CD14-positive monocyte (primary cell): ENCODE results near the gene HMGN3. TPM values are rescaled to one million over a fixed set of nuclear protein-coding genes. Genes with fewer than 3 reads are reported as not detected.

Source experiments
- DNase-seq, 3 donors: peaks; one replicate each; pipeline ENCODE4 v3.0.0-alpha.2; 2011 to 2022
- H2AFZ ChIP-seq: 2 replicates; pipeline ENCODE4 v1.6.0; 2012; ENCODE audit warnings: mild to moderate bottlenecking, low read depth, low read length, inconsistent platforms; ENCODE audit not compliant: insufficient read depth, poor library complexity, severe bottlenecking
- H3K27ac ChIP-seq, 2 donors: 1 replicate in 1 of 2; 2 replicates in 1 of 2; pipeline ENCODE4 v1.5.1; 2012 to 2013; ENCODE audit warnings: low read length in 2 of 2, control low read depth in 1 of 2, inconsistent platforms in 1 of 2, low read depth in 1 of 2, mild to moderate bottlenecking in 1 of 2
- H3K27me3 ChIP-seq, 2 donors: one replicate each; pipeline versions ENCODE4 v1.6.0 to v1.6.1; 2011 to 2013; ENCODE audit warnings: low read length in 2 of 2; ENCODE audit not compliant: control insufficient read depth in 2 of 2, insufficient read depth in 2 of 2
- H3K36me3 ChIP-seq, 2 donors: replicated peaks in 1 of 2; 1 replicate in 1 of 2; 2 replicates in 1 of 2; pipeline versions ENCODE4 v1.5.1 to v1.6.1; 2012 to 2013; ENCODE audit warnings: low read length in 2 of 2, control low read depth in 1 of 2, inconsistent platforms in 1 of 2, mild to moderate bottlenecking in 1 of 2; ENCODE audit not compliant: insufficient read depth in 2 of 2, control insufficient read depth in 1 of 2
- H3K4me1 ChIP-seq, 2 donors: 1 replicate in 1 of 2; 2 replicates in 1 of 2; pipeline versions ENCODE4 v1.5.1 to v1.6.1; 2012 to 2013; ENCODE audit warnings: low read length in 2 of 2, control low read depth in 1 of 2, inconsistent platforms in 1 of 2, mild to moderate bottlenecking in 1 of 2, moderate library complexity in 1 of 2; ENCODE audit not compliant: insufficient read depth in 2 of 2, control insufficient read depth in 1 of 2
- H3K4me2 ChIP-seq: replicated peaks from 2 replicates; pipeline ENCODE3; 2012; ENCODE audit warnings: low read length, moderate library complexity, mild to moderate bottlenecking; ENCODE audit not compliant: poor library complexity, severe bottlenecking; ENCODE audit errors: extremely low read depth
- H3K4me3 ChIP-seq, 3 experiments: fragments of 200-600 bp in 1 of 3; sonication (generic) in 1 of 3; replicated peaks in 1 of 3; 1 replicate in 2 of 3; 2 replicates in 1 of 3; pipeline ENCODE4 v1.5.1; 2011 to 2013; ENCODE audit warnings: low read length in 3 of 3, mild to moderate bottlenecking in 3 of 3, control low read depth in 2 of 3, low read depth in 2 of 3, inconsistent platforms in 1 of 3, moderate library complexity in 1 of 3
- H3K79me2 ChIP-seq: 2 replicates; pipeline ENCODE4 v1.6.0; 2012; ENCODE audit warnings: mild to moderate bottlenecking, control low read depth, inconsistent platforms, low read length, moderate library complexity; ENCODE audit not compliant: insufficient read depth
- H3K9ac ChIP-seq: 2 replicates; pipeline ENCODE4 v1.6.0; 2017; ENCODE audit warnings: low read length, mild to moderate bottlenecking; ENCODE audit not compliant: insufficient read depth, poor library complexity, severe bottlenecking
- H3K9me3 ChIP-seq, 2 donors: replicated peaks in 1 of 2; 1 replicate in 1 of 2; 2 replicates in 1 of 2; pipeline versions ENCODE4 v1.5.1 to v1.6.1; 2012 to 2013; ENCODE audit warnings: low read length in 2 of 2, control low read depth in 1 of 2; ENCODE audit not compliant: control insufficient read depth in 1 of 2, insufficient read depth in 1 of 2
- H4K20me1 ChIP-seq: 2 replicates; pipeline ENCODE4 v1.6.0; 2012; ENCODE audit warnings: mild to moderate bottlenecking, low read length, control low read depth, moderate library complexity; ENCODE audit not compliant: insufficient read depth
- H3K27ac Mint-ChIP-seq, 7 donors: one replicate each; pipeline ENCODE4 v1.8.0; 2020; ENCODE audit warnings: mild to moderate bottlenecking in 7 of 7, mixed read lengths in 7 of 7, moderate library complexity in 6 of 7, inconsistent platforms in 2 of 7
- H3K27me3 Mint-ChIP-seq, 3 donors: one replicate each; pipeline ENCODE4 v1.8.0; 2021 to 2022; ENCODE audit warnings: low read depth in 3 of 3, mild to moderate bottlenecking in 3 of 3, mixed read lengths in 3 of 3, moderate library complexity in 3 of 3, inconsistent platforms in 1 of 3
- H3K36me3 Mint-ChIP-seq, 2 donors: one replicate each; pipeline ENCODE4 v1.8.0; 2020; ENCODE audit warnings: mixed read lengths in 2 of 2, inconsistent platforms in 1 of 2, mild to moderate bottlenecking in 1 of 2
- H3K4me1 Mint-ChIP-seq: one replicate; pipeline ENCODE4 v1.8.0; 2020; ENCODE audit warnings: mild to moderate bottlenecking, mixed read lengths
- H3K4me3 Mint-ChIP-seq, 2 donors: one replicate each; pipeline ENCODE4 v1.8.0; 2020; ENCODE audit warnings: mild to moderate bottlenecking in 2 of 2, mixed read lengths in 2 of 2, moderate library complexity in 1 of 2
- H3K9me3 Mint-ChIP-seq, 7 donors: one replicate each; pipeline ENCODE4 v1.8.0; 2020 to 2022; ENCODE audit warnings: mixed read lengths in 7 of 7, mild to moderate bottlenecking in 6 of 7, moderate library complexity in 6 of 7, inconsistent platforms in 2 of 7
- CTCF ChIP-seq: fragments of 200-600 bp; IDR thresholded peaks from one replicate; pipeline ENCODE4 v1.8.0; 2022; ENCODE audit warnings: antibody characterized with exemption, mild to moderate bottlenecking
- WGBS: methylation state at CpG from one replicate; pipeline ENCODE4 v1.1.5; 2013; ENCODE audit warnings: missing lambda C conversion rate; ENCODE audit not compliant: insufficient coverage; 5-methylcytosine and 5-hydroxymethylcytosine counted together
- intact Hi-C, 2 donors: fragments of 100-400 bp; cut with micrococcal nuclease; formaldehyde crosslinking; loops; one replicate each; pipeline versions ENCODE4 v1.15.0 to v1.15.1; 2023
- polyA plus RNA-seq, 3 donors: library from polyadenylated mRNA; depleted of rRNA in 1 of 3; unstranded in 2 of 3; stranded (reverse) in 1 of 3; fragments of 300-500 nt in 2 of 3; fragments of >200 nt in 1 of 3; fragmentation: Illumina TruSeq in 2 of 3; gene quantifications; 1 replicate in 2 of 3; 2 replicates in 1 of 3; pipeline ENCODE4 v1.2.3, GENCODE V29; 2012 to 2021

The HMGN3 gene
- polyA plus RNA-seq, 3 donors, result 63.9 to 106 (median 84.4) TPM

DNA sequence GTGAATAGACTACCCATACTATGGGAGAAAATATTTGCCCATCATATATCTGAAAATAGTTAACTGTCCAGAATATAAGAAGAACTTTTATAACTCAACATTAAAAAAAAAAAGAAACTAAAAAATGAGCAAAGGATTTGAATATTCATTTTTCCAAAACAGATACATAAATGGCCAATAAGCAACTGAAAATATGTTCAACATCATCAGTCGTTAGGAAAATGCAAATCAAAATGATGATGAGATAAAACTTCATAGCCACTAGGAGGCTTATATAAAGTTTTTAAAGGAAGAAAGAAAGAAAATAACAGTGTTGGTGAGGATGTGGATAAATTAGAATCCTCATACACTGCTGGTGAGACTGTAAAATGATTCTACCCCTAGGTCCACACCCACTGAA, 32.6 kb upstream of the HMGN3 start:
- no peak overlapping the region for H3K27ac ChIP-seq
- H3K4me1 Mint-ChIP-seq, result no peaks in the 10 kb centered on the region
- no CpG with 5 or more reads among the region's 1 CpG for WGBS
- DNase-seq, result no peak
- no peaks in the 10 kb centered on the region for H3K9me3 ChIP-seq
- peaks cover 0 to 4% (median 3%) of the 10 kb centered on the region in 3 donors for H3K27me3 Mint-ChIP-seq
- H3K9me3 Mint-ChIP-seq, result peaks cover under 1 to 9% (median 4%) of the 10 kb centered on the region in 7 donors
- intact Hi-C loops, result no loop called here
- TF ChIP-seq CTCF, result no peak
- no peaks in the 10 kb centered on the region for H3K4me1 ChIP-seq
- H3K36me3 ChIP-seq, result no peaks in the 10 kb centered on the region
- no peak overlapping the region for H2AFZ ChIP-seq
- no peaks in the 10 kb centered on the region for H4K20me1 ChIP-seq
- H3K27ac Mint-ChIP-seq, result no peak overlapping the region
- no peaks in the 10 kb centered on the region for H3K36me3 Mint-ChIP-seq
- H3K9ac ChIP-seq, result no peak overlapping the region
- H3K4me3 Mint-ChIP-seq, result no peak overlapping the region
- no peaks in the 10 kb centered on the region for H3K79me2 ChIP-seq
- no peak overlapping the region for H3K4me3 ChIP-seq
- no peak overlapping the region for H3K4me2 ChIP-seq
- H3K27me3 ChIP-seq, result no peaks in the 10 kb centered on the region

DNA sequence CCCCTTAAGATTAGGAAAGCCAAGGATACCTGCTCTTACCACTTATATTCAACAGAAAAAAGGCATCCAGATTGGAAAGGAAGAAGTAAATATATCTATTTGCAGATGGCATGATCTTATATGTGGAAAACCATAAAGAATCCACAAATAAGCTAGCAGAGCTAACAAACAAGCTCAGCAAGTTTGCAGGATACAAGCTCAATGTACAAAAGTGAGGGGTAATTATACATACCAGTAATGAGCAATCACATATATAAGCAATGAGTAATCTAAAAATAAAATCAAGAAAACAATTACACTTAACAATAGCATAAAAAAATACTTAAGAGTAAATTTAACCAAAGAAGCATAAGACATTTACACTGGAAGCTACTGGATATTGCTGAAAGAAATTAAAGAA, 31.6 kb upstream of the HMGN3 start:
- no peaks in the 10 kb centered on the region for H3K4me1 Mint-ChIP-seq
- Histone ChIP-seq H4K20me1 (no peaks in the 10 kb centered on the region), H3K9ac (no peak overlapping the region), H3K4me2 (no peak overlapping the region), H3K4me3 (no peak overlapping the region), H3K79me2 (no peaks in the 10 kb centered on the region), H3K9me3 (peaks cover 0 to 11% of the 10 kb centered on the region in 2 donors), H3K36me3 (no peaks in the 10 kb centered on the region), H3K27ac (no peak overlapping the region), H3K4me1 (no peaks in the 10 kb centered on the region), H2AFZ (no peak overlapping the region), H3K27me3 (no peaks in the 10 kb centered on the region)
- H3K27ac Mint-ChIP-seq, result no peak overlapping the region
- H3K27me3 Mint-ChIP-seq, result peaks cover 0 to 4% (median 3%) of the 10 kb centered on the region in 3 donors
- no peak for DNase-seq
- TF ChIP-seq CTCF, result no peak
- H3K9me3 Mint-ChIP-seq, result peaks cover 5 to 14% (median 7%) of the 10 kb centered on the region in 7 donors
- no peak overlapping the region for H3K4me3 Mint-ChIP-seq
- intact Hi-C loops, result no loop called here
- no peaks in the 10 kb centered on the region for H3K36me3 Mint-ChIP-seq
